Tibial nerve (tissue), 4 donors: ENCODE results near the gene CACNG5.

Experiments used
- EP300 ChIP-seq, 2 donors: sonication (generic); formaldehyde crosslinking; IDR thresholded peaks; one replicate each; pipeline ENCODE4 v1.6.1; 2017; ENCODE audit warnings: antibody characterized with exemption in 2 of 2, mild to moderate bottlenecking in 1 of 2
- POLR2A ChIP-seq, 2 donors: fragments of 450-650 bp; IDR thresholded peaks; one replicate each; pipeline ENCODE4 v1.6.1; 2017; ENCODE audit warnings: antibody characterized with exemption in 2 of 2, mild to moderate bottlenecking in 2 of 2, moderate library complexity in 2 of 2
- TF ChIP-seq, protein P1 (sequence below), 5 experiments: fragments of 200-600 bp in 3 of 5; fragments of 450-650 bp in 2 of 5; sonication (generic) in 3 of 5; IDR thresholded peaks; one replicate each; pipeline ENCODE4 v1.5.1; 2016 to 2019; ENCODE audit warnings: antibody characterized with exemption in 5 of 5, mild to moderate bottlenecking in 3 of 5, moderate library complexity in 2 of 5

DNA sequence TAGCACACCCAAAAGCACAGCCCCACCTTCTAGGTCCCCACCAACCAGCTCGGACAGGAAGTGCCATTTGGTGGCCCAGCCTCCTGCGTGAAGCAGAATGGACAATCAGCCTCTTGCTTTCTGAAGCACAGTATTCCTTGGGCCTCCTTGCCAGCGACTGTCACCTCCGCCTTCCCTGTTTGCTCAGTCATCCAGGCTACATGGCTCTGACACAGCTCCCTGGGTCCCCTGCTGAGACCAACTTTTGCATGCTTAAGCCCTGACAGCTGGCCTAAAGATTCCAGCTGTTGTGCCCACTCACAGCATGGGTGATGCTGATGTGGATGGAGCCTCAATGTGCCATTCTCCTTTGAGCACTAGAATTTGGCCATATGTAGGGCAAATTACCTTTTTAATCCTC lies 4.5 kb upstream of the CACNG5 start:
- TF ChIP-seq, protein P1, sequence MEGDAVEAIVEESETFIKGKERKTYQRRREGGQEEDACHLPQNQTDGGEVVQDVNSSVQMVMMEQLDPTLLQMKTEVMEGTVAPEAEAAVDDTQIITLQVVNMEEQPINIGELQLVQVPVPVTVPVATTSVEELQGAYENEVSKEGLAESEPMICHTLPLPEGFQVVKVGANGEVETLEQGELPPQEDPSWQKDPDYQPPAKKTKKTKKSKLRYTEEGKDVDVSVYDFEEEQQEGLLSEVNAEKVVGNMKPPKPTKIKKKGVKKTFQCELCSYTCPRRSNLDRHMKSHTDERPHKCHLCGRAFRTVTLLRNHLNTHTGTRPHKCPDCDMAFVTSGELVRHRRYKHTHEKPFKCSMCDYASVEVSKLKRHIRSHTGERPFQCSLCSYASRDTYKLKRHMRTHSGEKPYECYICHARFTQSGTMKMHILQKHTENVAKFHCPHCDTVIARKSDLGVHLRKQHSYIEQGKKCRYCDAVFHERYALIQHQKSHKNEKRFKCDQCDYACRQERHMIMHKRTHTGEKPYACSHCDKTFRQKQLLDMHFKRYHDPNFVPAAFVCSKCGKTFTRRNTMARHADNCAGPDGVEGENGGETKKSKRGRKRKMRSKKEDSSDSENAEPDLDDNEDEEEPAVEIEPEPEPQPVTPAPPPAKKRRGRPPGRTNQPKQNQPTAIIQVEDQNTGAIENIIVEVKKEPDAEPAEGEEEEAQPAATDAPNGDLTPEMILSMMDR (IDR thresholded peaks at IDR 0.05), result no peak
- no peak for TF ChIP-seq POLR2A (IDR thresholded peaks at IDR 0.05)
- no peak for TF ChIP-seq EP300 (IDR thresholded peaks at IDR 0.05)
